Measurements from ENCODE around the gene SLC44A3. TPM values are rescaled to one million over a fixed set of nuclear protein-coding genes. Genes with fewer than 3 reads are reported as not detected.

The SLC44A3 gene
- total and polyA plus RNA-seq, 2 of the 13 experiments (the other 11 are each of a cell fraction or from before 2014, with no cell fraction given): 6.8 to 14.1 TPM

GRCh38 chr1:94854458-94855306, 34.5 kb downstream of the SLC44A3 start (continued):
- TF ChIP-seq ZBTB33 (CRISPR knock-in tag; IDR thresholded peaks at IDR 0.05): peak; percentile 41; the same call in 1 of the 2 replicates
- TF ChIP-seq ZBTB40 (IDR thresholded peaks at IDR 0.05): no peak
- no peak for TF ChIP-seq ZBTB40 (CRISPR knock-in tag; IDR thresholded peaks at IDR 0.05)
- TF ChIP-seq HES4 (CRISPR knock-in tag; IDR thresholded peaks at IDR 0.05; ENCODE audit: borderline replicate concordance): no peak
- 0 out of 2 replicates have a peak, but pooled peaks have one; percentile 34 for TF ChIP-seq ARID3A (IDR thresholded peaks at IDR 0.05; ENCODE audit: low read depth, low read length)
- TF ChIP-seq CBFB (CRISPR knock-in tag; IDR thresholded peaks at IDR 0.05): peak; percentile 52; the same call in 1 of the 2 replicates
- TF ChIP-seq ZNF317 (CRISPR knock-in tag; IDR thresholded peaks at IDR 0.05): 0 out of 2 replicates have a peak, but pooled peaks have one; percentile 55
- TF ChIP-seq PITX1 (CRISPR knock-in tag; IDR thresholded peaks at IDR 0.05): 0 out of 2 replicates have a peak, but pooled peaks have one; percentile 14
- peak; percentile 59 for TF ChIP-seq ZNF687 (CRISPR knock-in tag; IDR thresholded peaks at IDR 0.05)
- no peak for TF ChIP-seq SPEN (CRISPR knock-in tag; IDR thresholded peaks at IDR 0.05; ENCODE audit: low read depth)

Data from HepG2 (cell line).